Measurements from ENCODE around the gene ZNF385B. TPM values are rescaled to one million over a fixed set of nuclear protein-coding genes. Genes with fewer than 3 reads are reported as not detected.

The ZNF385B gene
- total RNA-seq, 1 experiment from 2014 or later: 9.3 TPM

DNA sequence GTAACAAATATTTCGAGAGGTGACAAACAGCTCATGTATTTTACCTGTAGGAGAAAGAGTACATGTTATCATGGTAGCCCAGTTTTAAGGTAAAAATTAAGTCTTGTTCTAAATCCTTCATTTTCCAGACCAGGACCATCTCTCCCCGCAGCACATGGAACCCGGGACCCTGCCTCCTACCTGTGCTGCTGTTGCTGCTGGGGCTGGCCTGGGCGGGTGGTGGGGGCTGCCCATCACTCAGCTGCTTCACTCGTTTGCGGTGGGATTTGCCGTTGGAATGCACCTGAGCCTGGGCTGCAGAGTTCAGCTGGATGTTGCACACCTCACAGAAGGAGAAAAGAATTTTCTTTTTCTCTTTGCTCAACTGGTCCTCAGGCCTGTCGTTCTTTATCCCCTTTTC, 92.1 kb downstream of the ZNF385B start:
- Histone ChIP-seq H3K27me3 (ENCODE audit: insufficient read depth, low read length) (no peaks in the 10 kb centered on the region), H3K79me2 (ENCODE audit: insufficient read depth, low read length) (no peaks in the 10 kb centered on the region), H3K9me2 (ENCODE audit: insufficient read depth) (no peaks in the 10 kb centered on the region), H3K9ac (ENCODE audit: low read length) (no peak overlapping the region), H3K4me3 (replicated peaks in 1 of 2; ENCODE audit: low read depth in 1 of 2, low read length in 2 of 2) (no peak overlapping the region), H4K20me1 (ENCODE audit: insufficient read depth) (no peaks in the 10 kb centered on the region), H3K4me2 (ENCODE audit: low read length) (no peak overlapping the region), H2AFZ (ENCODE audit: low read depth, low read length, poor library complexity, severe bottlenecking) (no peak overlapping the region), H3K36me3 (ENCODE audit: control insufficient read depth in 1 of 2, insufficient read depth in 2 of 2, low read length in 2 of 2) (no peaks in the 10 kb centered on the region), H3K4me1 (ENCODE audit: control insufficient read depth in 1 of 2, insufficient read depth in 2 of 2, low read length in 2 of 2) (no peaks in the 10 kb centered on the region), H3K9me3 (ENCODE audit: control insufficient read depth in 1 of 2, insufficient read depth in 1 of 2, low read depth in 1 of 2, low read length in 2 of 2) (no peaks in the 10 kb centered on the region), H3K27ac (ENCODE audit: low read depth, low read length) (no peak overlapping the region)
- POLR2A ChIA-PET: no interaction called here
- CTCF ChIA-PET: no interaction called here
- ATAC-seq: no peak
- TF ChIP-seq, protein P1, sequence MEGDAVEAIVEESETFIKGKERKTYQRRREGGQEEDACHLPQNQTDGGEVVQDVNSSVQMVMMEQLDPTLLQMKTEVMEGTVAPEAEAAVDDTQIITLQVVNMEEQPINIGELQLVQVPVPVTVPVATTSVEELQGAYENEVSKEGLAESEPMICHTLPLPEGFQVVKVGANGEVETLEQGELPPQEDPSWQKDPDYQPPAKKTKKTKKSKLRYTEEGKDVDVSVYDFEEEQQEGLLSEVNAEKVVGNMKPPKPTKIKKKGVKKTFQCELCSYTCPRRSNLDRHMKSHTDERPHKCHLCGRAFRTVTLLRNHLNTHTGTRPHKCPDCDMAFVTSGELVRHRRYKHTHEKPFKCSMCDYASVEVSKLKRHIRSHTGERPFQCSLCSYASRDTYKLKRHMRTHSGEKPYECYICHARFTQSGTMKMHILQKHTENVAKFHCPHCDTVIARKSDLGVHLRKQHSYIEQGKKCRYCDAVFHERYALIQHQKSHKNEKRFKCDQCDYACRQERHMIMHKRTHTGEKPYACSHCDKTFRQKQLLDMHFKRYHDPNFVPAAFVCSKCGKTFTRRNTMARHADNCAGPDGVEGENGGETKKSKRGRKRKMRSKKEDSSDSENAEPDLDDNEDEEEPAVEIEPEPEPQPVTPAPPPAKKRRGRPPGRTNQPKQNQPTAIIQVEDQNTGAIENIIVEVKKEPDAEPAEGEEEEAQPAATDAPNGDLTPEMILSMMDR (IDR thresholded peaks at IDR 0.05 in 2 of 3, conservative IDR thresholded peaks at IDR 0.05 in 1 of 3; ENCODE audit: borderline replicate concordance in 1 of 3, insufficient read depth in 1 of 3, low read depth in 2 of 3, low read length in 2 of 3): no peak
- TF ChIP-seq POLR2A (IDR thresholded peaks at IDR 0.05; ENCODE audit: borderline replicate concordance, extremely low read depth, insufficient read depth, insufficient read length): no peak
- no peak for TF ChIP-seq ZFX (IDR thresholded peaks at IDR 0.05)
- no peak for DNase-seq (ENCODE audit: low read depth, low spot score)
- BruUV-seq (replicated peaks): no TSS peak
- intact Hi-C loops (cut with micrococcal nuclease): no loop called here
- RAD21 ChIA-PET (ENCODE audit: low non-redundant PET in 1 of 2, low total read pairs in 2 of 2, uncharacterized antibody in 2 of 2, unreplicated experiment in 2 of 2): no interaction called here

- ChIA-PET CTCF (no interaction called here), RAD21 (ENCODE audit: low non-redundant PET in 1 of 2, low total read pairs in 2 of 2, uncharacterized antibody in 2 of 2, unreplicated experiment in 2 of 2) (no interaction called here), POLR2A (no interaction called here)
- H4K20me1 ChIP-seq (ENCODE audit: insufficient read depth): no peaks in the 10 kb centered on the region
- no peak overlapping the region for H3K9ac ChIP-seq (ENCODE audit: low read length)
- no peaks in the 10 kb centered on the region for H3K79me2 ChIP-seq (ENCODE audit: insufficient read depth, low read length)
- TF ChIP-seq, protein P1 (IDR thresholded peaks at IDR 0.05 in 2 of 3, conservative IDR thresholded peaks at IDR 0.05 in 1 of 3; ENCODE audit: borderline replicate concordance in 1 of 3, insufficient read depth in 1 of 3, low read depth in 2 of 3, low read length in 2 of 3): no peak
- TF ChIP-seq JUND (IDR thresholded peaks at IDR 0.05) (no peak), ZFX (IDR thresholded peaks at IDR 0.05) (no peak), TCF7L2 (IDR thresholded peaks at IDR 0.05; ENCODE audit: borderline replicate concordance, extremely low read depth, insufficient read depth, insufficient read length) (no peak), SIN3A (IDR thresholded peaks at IDR 0.05; ENCODE audit: low read depth) (no peak), EZH2phosphoT487 (IDR thresholded peaks at IDR 0.05; ENCODE audit: borderline replicate concordance) (no peak), YY1 (IDR thresholded peaks at IDR 0.05; ENCODE audit: extremely low read depth, insufficient replicate concordance, low read depth, low read length) (no peak), EGR1 (IDR thresholded peaks at IDR 0.05; ENCODE audit: low read depth) (no peak), RAD21 (IDR thresholded peaks at IDR 0.05; ENCODE audit: low read depth) (no peak), SRF (IDR thresholded peaks at IDR 0.05; ENCODE audit: low read depth) (no peak), MAX (IDR thresholded peaks at IDR 0.05) (no peak), ZNF274 (IDR thresholded peaks at IDR 0.05; ENCODE audit: low read depth, low read length) (no peak)
- DNase-seq (ENCODE audit: low read depth, low spot score): no peak
- no peak overlapping the region for H3K27ac ChIP-seq (ENCODE audit: low read depth, low read length)
- no peaks in the 10 kb centered on the region for H3K27me3 ChIP-seq (ENCODE audit: insufficient read depth, low read length)
- BruUV-seq (replicated peaks): no TSS peak
- H3K4me1 ChIP-seq (ENCODE audit: control insufficient read depth in 1 of 2, insufficient read depth in 2 of 2, low read length in 2 of 2): no peaks in the 10 kb centered on the region
- no peaks in the 10 kb centered on the region for H3K9me3 ChIP-seq (ENCODE audit: control insufficient read depth in 1 of 2, insufficient read depth in 1 of 2, low read depth in 1 of 2, low read length in 2 of 2)
- H3K4me3 ChIP-seq (replicated peaks in 1 of 2; ENCODE audit: low read depth in 1 of 2, low read length in 2 of 2): no peak overlapping the region
- intact Hi-C loops (cut with micrococcal nuclease): no loop called here
- no peaks in the 10 kb centered on the region for H3K36me3 ChIP-seq (ENCODE audit: control insufficient read depth in 1 of 2, insufficient read depth in 2 of 2, low read length in 2 of 2)
- H3K9me2 ChIP-seq (ENCODE audit: insufficient read depth): no peaks in the 10 kb centered on the region
- ATAC-seq: no peak
- H2AFZ ChIP-seq (ENCODE audit: low read depth, low read length, poor library complexity, severe bottlenecking): no peak overlapping the region
- H3K4me2 ChIP-seq (ENCODE audit: low read length): no peak overlapping the region
Observed at GRCh38 chr2:179768765-179769164, 92.6 kb downstream of the ZNF385B start.

Data from HCT116 (cell line).